PC-3 (cell line): ENCODE results near the gene ZSWIM1.

Experiments used
- CTCF ChIP-seq: fragments of 300-600 bp; sonication (generic); conservative IDR thresholded peaks from 2 replicates; pipeline ENCODE4 v1.5.1; 2017; ENCODE audit warnings: antibody characterized with exemption, low read depth, mild to moderate bottlenecking, low read length
- EZH2 ChIP-seq: fragments of 300-600 bp; sonication (generic); IDR thresholded peaks from one replicate; pipeline ENCODE4 v1.6.1; 2017; ENCODE audit warnings: antibody characterized with exemption, mild to moderate bottlenecking, low read length; ENCODE audit not compliant: unreplicated experiment

GRCh38 chr20:45867136-45867818, 13.8 kb upstream of the ZSWIM1 start:
- TF ChIP-seq EZH2: no peak
- TF ChIP-seq CTCF: no peak
